OCI-LY7 (cell line): Measurements from ENCODE around the gene DST. TPM values are rescaled to one million over a fixed set of nuclear protein-coding genes. Genes with fewer than 3 reads are reported as not detected.

ENCODE experiments used
- BruUV-seq: library from RNA; stranded (reverse); fragments of 400-500 nt; replicated peaks from 2 replicates; lab custom pipeline; 2021; lab: Mats Ljungman, UMichigan
- CTCF ChIA-PET: fragments of 300-600 bp; sonication (Branson Sonifier 250); formaldehyde crosslinking; loops from one replicate; lab custom pipeline; 2022; ENCODE audit warnings: antibody characterized with exemption; ENCODE audit not compliant: unreplicated experiment; lab: Charles Lee
- POLR2A ChIA-PET: fragments of 300-600 bp; sonication (Branson Sonifier 250); formaldehyde crosslinking; loops from one replicate; lab custom pipeline; 2022; ENCODE audit warnings: antibody characterized with exemption; lab: Charles Lee
- DNase-seq: peaks from one replicate; pipeline ENCODE4 v3.0.0-alpha.2; 2015; ENCODE audit warnings: low spot score
- H2AFZ ChIP-seq: fragments of 200-600 bp; sonication (generic), shearing (Covaris generic); 2 replicates; pipeline ENCODE4 v1.6.1; 2014; ENCODE audit warnings: mild to moderate bottlenecking, antibody characterized with exemption, low read length, moderate library complexity
- H3K27ac ChIP-seq: fragments of 200-600 bp; sonication (generic); 2 replicates; pipeline ENCODE4 v1.5.1; 2014; ENCODE audit warnings: mixed run types, low read depth, mild to moderate bottlenecking, moderate library complexity, low read length, inconsistent platforms; ENCODE audit not compliant: poor library complexity, severe bottlenecking
- H3K36me3 ChIP-seq: fragments of 200-600 bp; sonication (generic); 2 replicates; pipeline ENCODE4 v1.6.1; 2014; ENCODE audit warnings: mild to moderate bottlenecking, antibody characterized with exemption, low read length, moderate library complexity, mixed read lengths; ENCODE audit not compliant: insufficient read depth
- H3K4me1 ChIP-seq: fragments of 200-600 bp; sonication (generic); 2 replicates; pipeline ENCODE4 v1.5.1; 2014; ENCODE audit warnings: mild to moderate bottlenecking, low read length; ENCODE audit not compliant: insufficient read depth, poor library complexity, severe bottlenecking
- H3K4me2 ChIP-seq: fragments of 200-600 bp; sonication (generic); 2 replicates; pipeline ENCODE4 v1.6.1; 2014; ENCODE audit warnings: mild to moderate bottlenecking, low read length
- H3K4me3 ChIP-seq: fragments of 200-600 bp; sonication (generic); 2 replicates; pipeline ENCODE4 v1.5.1; 2014; ENCODE audit warnings: mild to moderate bottlenecking, low read depth, low read length; ENCODE audit not compliant: poor library complexity, severe bottlenecking
- H3K79me2 ChIP-seq: fragments of 200-600 bp; sonication (generic); 2 replicates; pipeline ENCODE4 v1.6.1; 2016; ENCODE audit warnings: low read depth, mild to moderate bottlenecking, low read length, moderate library complexity, mixed read lengths; ENCODE audit not compliant: insufficient read depth
- H3K9me2 ChIP-seq: fragments of 200-600 bp; sonication (generic); 2 replicates; pipeline ENCODE4 v1.6.1; 2016; ENCODE audit warnings: mild to moderate bottlenecking, low read length, mixed read lengths; ENCODE audit not compliant: insufficient read depth
- H3K9me3 ChIP-seq: fragments of 200-600 bp; sonication (generic); 2 replicates; pipeline ENCODE4 v1.6.1; 2014; ENCODE audit warnings: mild to moderate bottlenecking, mixed run types, low read length, mixed read lengths
- H4K20me1 ChIP-seq: fragments of 200-600 bp; sonication (generic); 2 replicates; pipeline ENCODE4 v1.6.1; 2014; ENCODE audit warnings: mild to moderate bottlenecking, antibody characterized with exemption, low read length, moderate library complexity, mixed read lengths; ENCODE audit not compliant: insufficient read depth
- CTCF ChIP-seq: fragments of 200-600 bp; sonication (generic); conservative IDR thresholded peaks from 2 replicates; pipeline ENCODE4 v1.5.1; 2014; ENCODE audit warnings: mild to moderate bottlenecking, antibody characterized with exemption, low read length, moderate library complexity, mixed read lengths
- EZH2phosphoT487 ChIP-seq: fragments of 200-600 bp; sonication (generic); IDR thresholded peaks from 2 replicates; pipeline ENCODE4 v1.6.1; 2018; ENCODE audit warnings: low read depth, borderline replicate concordance, mild to moderate bottlenecking, mixed run types, antibody characterized with exemption, low read length, moderate library complexity, mixed read lengths
- intact Hi-C: fragments of 100-400 bp; cut with micrococcal nuclease; formaldehyde crosslinking; loops from one replicate; pipeline ENCODE4 v1.10.0; 2022; ENCODE audit not compliant: unreplicated experiment
- total RNA-seq, 2 experiments: library from RNA; depleted of rRNA in 1 of 2; stranded (reverse); fragments of >200 nt in 1 of 2; shearing (Covaris generic) in 1 of 2; gene quantifications; 2 replicates each; pipeline ENCODE4 v1.2.3, GENCODE V29; 2014 to 2022

DST gene
- total RNA-seq, 2 experiments from 2014 or later = 8.4 to 19.4 TPM

- Histone ChIP-seq H4K20me1 (no peaks in the 10 kb centered on the region), H3K79me2 (no peaks in the 10 kb centered on the region), H3K36me3 (no peaks in the 10 kb centered on the region), H3K4me2 (no peak overlapping the region), H3K27ac (no peak overlapping the region), H3K4me1 (no peaks in the 10 kb centered on the region), H3K9me2 (no peaks in the 10 kb centered on the region), H3K9me3 (no peaks in the 10 kb centered on the region), H2AFZ (no peak overlapping the region), H3K4me3 (no peak overlapping the region)
- BruUV-seq = no TSS peak
- TF ChIP-seq EZH2phosphoT487 (no peak), CTCF (no peak)
- intact Hi-C loops = no loop called here
- DNase-seq = no peak
- ChIA-PET POLR2A (no interaction called here), CTCF (no interaction called here)
These were observed 25.7 kb downstream of the DST start for GRCh38 chr6:56616967-56617366.

- Histone ChIP-seq H3K4me1 (no peaks in the 10 kb centered on the region), H4K20me1 (no peaks in the 10 kb centered on the region), H3K4me3 (no peak overlapping the region), H3K4me2 (no peak overlapping the region), H3K36me3 (no peaks in the 10 kb centered on the region), H3K79me2 (no peaks in the 10 kb centered on the region), H3K9me2 (no peaks in the 10 kb centered on the region), H3K9me3 (no peaks in the 10 kb centered on the region), H3K27ac (no peak overlapping the region), H2AFZ (no peak overlapping the region)
- TF ChIP-seq CTCF = no peak
- no peak for DNase-seq
- intact Hi-C loops = no loop called here
- no TSS peak for BruUV-seq
- CTCF ChIA-PET = no interaction called here
- POLR2A ChIA-PET = interaction anchor here (0.7 to 0.8 kb wide), 2 partner anchors 20 to 276 kb away, joined by 3 to 4 read pairs; no protein-coding TSS in a partner anchor
These were observed 29.3 kb downstream of the DST start for GRCh38 chr6:56613247-56613851.

GRCh38 chr6:56608332-56608731 lies 34.4 kb downstream of the DST start:
- TF ChIP-seq CTCF (no peak), EZH2phosphoT487 (no peak)
- CTCF ChIA-PET = no interaction called here
- no peaks in the 10 kb centered on the region for H4K20me1 ChIP-seq

More at GRCh38 chr6:56608332-56608731, 34.4 kb downstream of the DST start:
- Histone ChIP-seq H3K36me3 (no peaks in the 10 kb centered on the region), H2AFZ (no peak overlapping the region), H3K4me1 (no peaks in the 10 kb centered on the region), H3K4me3 (no peak overlapping the region), H3K9me3 (no peaks in the 10 kb centered on the region), H3K9me2 (no peaks in the 10 kb centered on the region), H3K27ac (no peak overlapping the region), H3K79me2 (no peaks in the 10 kb centered on the region), H3K4me2 (no peak overlapping the region)
- intact Hi-C loops = no loop called here
- POLR2A ChIA-PET = interaction anchor here (0.6 to 1.4 kb wide), 3 partner anchors 18 to 246 kb away, joined by 3 to 5 read pairs (median 4); no protein-coding TSS in a partner anchor
- no TSS peak for BruUV-seq
- DNase-seq = no peak
